GM12891 (cell line): ENCODE results near the gene SLC12A1.

ENCODE experiments used
- POLR2A ChIP-seq: IDR thresholded peaks from 2 replicates; pipeline ENCODE4 v1.6.1; 2011; ENCODE audit warnings: low read depth, low read length, control low read depth
- POLR2AphosphoS5 ChIP-seq: IDR thresholded peaks from 2 replicates; pipeline ENCODE4 v1.6.1; 2011; ENCODE audit warnings: low read depth, low read length, control low read depth

GRCh38 chr15:48325400-48325799, 119.3 kb downstream of the SLC12A1 start:
- TF ChIP-seq POLR2A (no peak), POLR2AphosphoS5 (no peak)
